Activated CD4-positive, alpha-beta T cell treated with anti-CD3 and anti-CD28 coated beads, Interleukin-10, Interleukin-2, amounts not matched to agents 100 ng/mL and 50 ng/mL, durations not matched to agents 16 hours and 8 hours (primary cell): ENCODE data around the gene PRSS27.
"Not testable (repeated sequence)": the region's sequence is repeated elsewhere in the genome, so short reads cannot be mapped to it uniquely, and the experiment has no call there.

ENCODE experiments used
- DNase-seq: peaks from one replicate; pipeline ENCODE4 v3.0.0-alpha.2; 2020

The PRSS27 gene

GRCh38 chr16:2670017-2670416 is 50.0 kb downstream of the PRSS27 start:
- peak; percentile 76 for DNase-seq

- not testable (repeated sequence) for DNase-seq
Observed at GRCh38 chr16:2669587-2669986, 50.4 kb downstream of the PRSS27 start.

GRCh38 chr16:2666671-2667070 is 53.4 kb downstream of the PRSS27 start:
- DNase-seq, result not testable (repeated sequence)

GRCh38 chr16:2664574-2664982 is 55.4 kb downstream of the PRSS27 start:
- no peak for DNase-seq

- peak; percentile 76 for DNase-seq
Observed at GRCh38 chr16:2663553-2664546, 56.2 kb downstream of the PRSS27 start.
